HG03139 (cell line): Measurements from ENCODE around the gene MYO1D.

Source experiments
- ATAC-seq: cut with Tn5 transposase; IDR thresholded peaks from one replicate; pipeline ENCODE4 v1.9.1; 2021; ENCODE audit not compliant: unreplicated experiment

Gene MYO1D

DNA sequence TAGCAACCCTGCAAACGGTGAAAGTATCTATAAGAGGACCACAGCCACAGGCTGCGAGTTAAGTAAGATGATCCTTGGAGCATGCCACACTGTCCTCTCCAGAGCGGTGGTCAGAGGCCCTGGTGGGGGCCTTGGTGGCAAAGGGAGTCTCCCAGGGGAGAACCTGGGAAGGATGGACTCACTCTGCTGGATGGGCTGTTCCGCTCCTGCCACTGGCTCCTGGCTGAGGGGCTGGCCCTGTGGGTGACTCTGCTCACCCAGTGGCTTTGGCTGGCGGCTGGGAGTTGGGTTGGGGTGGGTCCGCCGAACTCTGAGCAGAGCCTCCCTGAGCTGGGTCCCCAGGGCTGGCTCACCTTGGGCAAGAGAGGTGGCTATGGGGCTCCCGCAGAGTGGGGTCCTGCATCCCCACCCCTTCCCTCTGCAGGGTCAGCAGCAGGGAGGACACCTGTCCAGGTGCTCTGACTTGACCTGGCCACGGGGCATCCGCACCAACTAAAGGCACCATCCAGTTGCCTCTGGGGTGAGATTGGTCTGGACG lies 382.9 kb downstream of the MYO1D start:
- no peak for ATAC-seq

DNA sequence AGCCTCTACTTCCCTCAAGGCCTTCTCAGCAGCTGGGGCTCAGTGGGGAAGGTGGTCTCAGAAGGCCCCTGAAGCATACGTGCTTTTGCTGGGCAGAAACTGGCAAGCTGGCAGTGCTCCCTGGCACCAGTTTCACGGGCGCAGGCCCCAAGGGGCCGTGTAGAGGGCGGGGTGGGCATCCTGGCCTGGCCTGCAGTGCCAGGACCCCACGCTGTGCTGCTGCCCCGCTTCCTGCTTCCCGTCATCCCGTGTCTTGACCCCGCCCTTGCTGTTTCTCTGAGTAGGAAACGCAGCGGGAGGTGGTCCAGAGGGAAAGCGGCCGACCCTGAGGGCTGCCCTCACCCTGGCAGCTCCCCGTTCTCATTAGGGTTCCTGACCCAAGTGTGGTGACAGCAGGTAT lies 383.4 kb downstream of the MYO1D start:
- ATAC-seq = no peak

- no peak for ATAC-seq
Measured at GRCh38 chr17:32492648-32493289, 384.2 kb downstream of the MYO1D start.

DNA sequence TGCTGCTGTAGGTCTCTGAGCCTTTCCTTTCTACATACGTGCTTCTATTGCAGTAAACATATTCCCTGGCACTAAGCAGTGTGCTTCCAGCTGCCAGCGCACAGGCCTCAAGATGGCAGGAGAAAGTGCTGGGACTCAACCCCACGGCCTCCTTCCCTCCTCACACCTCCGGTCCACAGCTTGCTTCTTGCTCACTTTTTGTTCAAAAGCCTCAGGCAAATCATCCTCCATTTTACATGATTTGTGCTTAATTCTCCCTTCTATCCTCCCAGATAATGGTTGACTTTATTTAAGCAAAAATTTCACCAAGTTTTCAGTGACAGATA lies 384.7 kb downstream of the MYO1D start:
- ATAC-seq = no peak

DNA sequence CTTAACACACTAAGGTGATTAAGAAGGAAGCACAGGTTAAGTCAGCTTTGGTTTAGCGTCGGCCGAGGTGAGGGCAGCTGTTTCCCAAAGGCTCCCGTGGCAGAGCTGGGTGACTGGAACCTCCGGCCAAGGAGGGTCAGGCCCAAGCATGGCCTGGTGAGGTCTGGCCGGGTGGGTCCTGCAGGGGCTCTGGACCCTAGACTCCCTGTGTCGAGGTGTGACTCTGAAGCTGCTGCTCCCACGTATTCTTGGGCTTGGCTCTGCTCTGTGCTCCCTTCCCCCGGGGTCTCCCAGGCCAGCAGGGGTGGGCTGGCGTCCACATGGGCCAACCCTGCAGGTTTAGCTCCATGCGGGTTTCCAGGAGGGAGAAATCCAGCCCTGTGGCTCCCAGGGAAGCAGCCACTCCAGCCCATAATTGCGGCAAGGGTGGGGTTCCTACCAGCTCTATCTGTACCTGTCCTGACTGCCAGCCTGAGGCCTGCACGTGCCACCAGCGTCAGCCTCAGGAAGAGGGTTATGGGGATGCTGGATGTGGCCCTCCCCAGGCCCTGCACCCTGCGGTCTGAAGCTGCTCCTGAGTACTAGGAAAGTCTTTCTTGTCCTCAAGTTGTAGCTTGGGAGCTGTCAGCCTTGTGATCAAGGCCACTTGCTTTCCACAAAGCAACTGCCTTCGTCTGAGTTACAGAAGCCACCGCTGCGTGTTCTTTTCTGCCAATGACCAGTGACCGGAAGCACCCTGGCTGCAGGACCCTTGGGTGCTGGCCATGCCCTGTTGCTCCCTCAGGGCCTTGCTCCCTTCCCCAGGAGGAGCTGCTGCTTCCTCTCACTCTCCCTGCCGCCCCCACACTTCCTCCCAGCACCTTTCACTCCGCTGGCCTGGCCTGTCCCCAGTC lies 385.3 kb downstream of the MYO1D start:
- ATAC-seq = no peak

DNA sequence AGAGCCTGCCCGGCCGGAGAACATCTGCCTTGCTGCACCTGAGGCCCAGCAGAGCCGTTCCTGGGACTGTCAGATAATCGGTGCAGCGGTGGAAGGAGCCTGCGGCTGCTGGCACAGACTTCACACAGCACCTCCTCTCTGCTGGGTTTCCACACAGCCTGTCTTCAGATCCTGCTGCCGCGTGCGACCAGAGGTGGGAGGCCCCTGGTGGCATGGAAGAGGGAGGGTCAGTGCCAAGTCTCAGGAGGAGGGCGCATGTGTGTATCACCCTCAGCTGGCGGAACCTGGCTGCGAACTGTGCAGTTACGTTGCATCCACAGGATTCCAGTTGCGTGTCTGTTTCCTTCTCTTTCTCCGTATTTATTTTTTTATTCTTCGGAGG lies 386.8 kb downstream of the MYO1D start:
- no peak for ATAC-seq

DNA sequence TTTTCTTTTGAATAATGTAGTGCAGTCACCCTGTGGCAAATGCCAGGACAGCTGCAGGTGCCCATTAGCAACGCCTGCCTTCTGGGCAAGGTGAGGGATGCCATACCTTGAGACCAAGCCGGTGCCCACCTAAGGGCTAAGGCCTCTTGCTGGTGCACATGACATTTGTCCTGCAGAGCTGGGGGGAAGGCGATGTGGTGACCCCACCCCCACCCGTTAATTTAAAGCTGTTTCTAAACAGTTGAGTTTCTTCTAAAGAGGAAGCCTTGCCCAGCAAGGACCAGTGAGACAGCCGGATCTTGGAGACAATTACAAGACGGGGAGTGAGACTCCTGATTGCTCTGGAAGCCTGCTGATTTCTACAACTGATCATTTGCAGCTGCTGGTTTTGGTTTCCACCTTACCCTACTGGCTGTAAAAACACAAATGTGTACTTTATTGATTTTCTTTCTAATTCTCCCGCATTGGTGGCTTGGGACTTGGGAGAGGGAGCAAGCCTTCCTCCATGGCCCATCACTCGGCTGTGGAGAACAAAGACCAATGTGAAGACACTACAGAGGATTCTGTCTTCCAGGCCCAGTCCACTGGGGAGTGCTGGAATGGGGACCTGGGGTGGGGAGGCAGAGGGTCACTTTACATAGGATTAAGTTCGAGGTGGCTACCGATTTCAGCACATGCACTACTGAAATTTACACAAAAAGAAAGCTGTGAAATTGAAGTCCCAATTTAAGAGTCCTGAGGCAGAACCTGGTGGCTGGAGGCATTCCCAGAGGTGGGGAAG lies 387.4 kb downstream of the MYO1D start:
- ATAC-seq = no peak

GRCh38 chr17:32488604-32489180 lies 388.2 kb downstream of the MYO1D start:
- no peak for ATAC-seq

DNA sequence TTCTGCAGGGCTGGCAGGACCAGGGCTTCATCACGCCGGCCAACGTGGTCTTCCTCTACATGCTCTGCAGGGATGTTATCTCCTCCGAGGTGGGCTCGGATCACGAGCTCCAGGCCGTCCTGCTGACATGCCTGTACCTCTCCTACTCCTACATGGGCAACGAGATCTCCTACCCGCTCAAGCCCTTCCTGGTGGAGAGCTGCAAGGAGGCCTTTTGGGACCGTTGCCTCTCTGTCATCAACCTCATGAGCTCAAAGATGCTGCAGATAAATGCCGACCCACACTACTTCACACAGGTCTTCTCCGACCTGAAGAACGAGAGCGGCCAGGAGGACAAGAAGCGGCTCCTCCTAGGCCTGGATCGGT lies 388.8 kb downstream of the MYO1D start:
- no peak for ATAC-seq

GRCh38 chr17:32487473-32488176 lies 389.3 kb downstream of the MYO1D start:
- ATAC-seq = no peak

GRCh38 chr17:32486701-32487472 lies 390.0 kb downstream of the MYO1D start, which contains the start of gene CDK5R1:
Gene CDK5R1 (plus strand): TSS chr17:32486993. CDS start chr17:32487621, 628 bp downstream.
- ATAC-seq = peak; percentile 31

DNA sequence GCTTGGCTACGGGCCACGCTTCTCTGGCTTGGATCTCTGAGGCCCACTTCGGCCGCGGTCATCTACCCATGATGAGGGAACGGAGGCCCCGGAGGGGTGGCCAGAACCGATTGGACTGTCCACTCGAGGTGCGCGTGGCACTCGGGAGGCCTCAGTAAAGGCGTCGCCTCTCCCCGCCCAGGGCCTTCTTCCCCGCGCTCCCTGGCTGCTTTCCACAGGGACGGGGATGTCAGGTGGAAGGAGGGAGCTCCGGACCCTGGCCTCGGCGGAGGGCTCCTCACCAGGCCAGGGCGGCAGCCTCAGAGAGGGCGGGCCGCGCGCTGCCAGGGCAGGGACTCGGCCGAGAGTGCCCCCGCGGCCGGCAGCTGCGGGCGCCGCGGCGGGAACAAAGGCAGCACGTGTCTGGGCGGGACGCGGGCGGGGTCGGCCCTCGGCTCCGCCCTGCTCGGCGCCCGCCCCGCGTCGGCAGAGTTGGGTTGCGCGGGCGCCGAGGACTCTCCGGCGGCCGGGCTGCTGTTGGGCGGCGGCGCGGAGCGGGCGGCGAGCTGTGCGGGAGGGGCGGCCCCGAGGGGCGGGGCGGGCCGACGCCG lies 390.7 kb downstream of the MYO1D start:
- peak; percentile 38 for ATAC-seq

DNA sequence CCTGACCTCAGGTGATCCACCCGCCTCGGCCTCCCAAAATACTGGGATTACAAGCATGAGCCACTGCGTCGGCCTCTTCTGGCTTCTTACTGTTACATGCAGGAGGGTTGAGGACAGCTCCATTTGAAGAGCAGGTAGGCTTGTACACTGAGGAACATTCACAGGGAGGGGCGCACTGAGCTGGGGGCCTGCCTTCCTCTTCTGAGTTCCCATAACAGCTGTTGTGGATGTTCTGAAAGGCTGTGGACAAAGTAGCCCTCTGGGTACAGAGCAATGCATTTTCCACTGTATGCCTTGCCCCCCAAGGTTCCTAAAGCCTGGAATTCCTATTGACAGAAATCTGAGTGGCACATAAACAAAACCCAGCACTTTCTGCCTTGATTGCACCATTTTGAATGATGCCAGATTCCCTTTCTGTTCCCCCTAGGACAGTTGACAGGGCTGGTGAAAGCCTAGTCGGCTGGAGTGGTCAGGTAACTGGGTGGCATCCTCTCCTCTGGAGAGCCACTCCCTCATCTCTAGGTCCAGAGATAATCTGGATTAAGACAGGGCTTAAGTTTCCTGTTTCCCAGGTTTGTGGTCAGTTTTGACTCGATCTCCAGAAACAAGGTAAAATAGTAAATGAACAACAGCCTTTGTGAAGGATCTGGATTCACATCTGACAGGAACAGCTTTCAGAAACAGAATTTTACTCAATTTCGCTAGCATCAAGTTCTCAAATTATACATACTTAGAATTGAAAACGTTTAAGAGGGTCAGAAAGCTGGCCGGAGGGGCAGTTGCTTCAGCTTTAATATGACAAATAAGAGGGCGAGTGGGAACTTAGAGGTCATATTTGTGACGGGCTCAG lies 391.4 kb downstream of the MYO1D start:
- ATAC-seq = no peak

DNA sequence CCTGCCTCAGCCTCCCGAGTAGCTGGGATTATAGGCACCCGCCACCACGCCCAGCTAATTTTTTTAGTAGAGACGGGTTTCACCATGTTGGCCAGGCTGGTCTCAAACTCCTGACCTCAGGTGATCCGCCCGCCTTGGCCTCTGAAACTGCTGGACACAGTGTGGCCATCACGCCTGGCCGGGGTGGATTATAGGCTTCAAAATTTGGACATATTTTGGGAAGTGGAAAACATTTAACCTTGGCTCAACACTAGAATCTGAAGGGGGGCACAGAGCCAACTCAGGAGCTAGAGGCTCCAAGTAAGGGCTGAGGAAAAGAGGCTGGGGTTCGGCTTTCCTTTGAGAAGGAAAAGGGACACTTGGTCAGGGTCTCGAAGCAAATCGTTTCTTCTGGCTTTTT lies 392.3 kb downstream of the MYO1D start:
- ATAC-seq = no peak

- no peak for ATAC-seq
Measured at GRCh38 chr17:32484041-32484461, 392.9 kb downstream of the MYO1D start.

- ATAC-seq = no peak
Measured at GRCh38 chr17:32483451-32484019, 393.4 kb downstream of the MYO1D start.

GRCh38 chr17:32482568-32483320 lies 394.2 kb downstream of the MYO1D start:
- ATAC-seq = no peak
